Peyer's patch (tissue), 4 donors: ENCODE results near the gene KCNK13.
A peak's percentile ranks its signal among the peaks of the same experiment; 100 is the strongest.

Source experiments
- CTCF ChIP-seq, 6 experiments: fragments of 450-650 bp in 4 of 6; fragments of 200-600 bp in 2 of 6; sonication (generic) in 1 of 6; IDR thresholded peaks; one replicate each; pipeline ENCODE4 v1.5.1; 2017 to 2019; ENCODE audit warnings: antibody characterized with exemption in 6 of 6, mild to moderate bottlenecking in 3 of 6, moderate library complexity in 1 of 6
- POLR2A ChIP-seq, 2 donors: fragments of 450-650 bp; IDR thresholded peaks; one replicate each; pipeline ENCODE4 v1.5.1; 2017; ENCODE audit warnings: antibody characterized with exemption in 2 of 2, mild to moderate bottlenecking in 2 of 2, moderate library complexity in 2 of 2

GRCh38 chr14:90060312-90060964 is 1.4 kb upstream of the KCNK13 start:
- TF ChIP-seq CTCF (IDR thresholded peaks at IDR 0.05) (peak in 1 of 6 experiments; percentile 22), POLR2A (IDR thresholded peaks at IDR 0.05) (no peak)
